ENCODE measurements around the gene SSC4D. TPM values are rescaled to one million over a fixed set of nuclear protein-coding genes. Genes with fewer than 3 reads are reported as not detected.

The SSC4D gene
- total and polyA plus RNA-seq, 2 of the 8 experiments (the other 6 are each of a cell fraction or from before 2014, with no cell fraction given), result 11.8 to 27.5 TPM

DNA sequence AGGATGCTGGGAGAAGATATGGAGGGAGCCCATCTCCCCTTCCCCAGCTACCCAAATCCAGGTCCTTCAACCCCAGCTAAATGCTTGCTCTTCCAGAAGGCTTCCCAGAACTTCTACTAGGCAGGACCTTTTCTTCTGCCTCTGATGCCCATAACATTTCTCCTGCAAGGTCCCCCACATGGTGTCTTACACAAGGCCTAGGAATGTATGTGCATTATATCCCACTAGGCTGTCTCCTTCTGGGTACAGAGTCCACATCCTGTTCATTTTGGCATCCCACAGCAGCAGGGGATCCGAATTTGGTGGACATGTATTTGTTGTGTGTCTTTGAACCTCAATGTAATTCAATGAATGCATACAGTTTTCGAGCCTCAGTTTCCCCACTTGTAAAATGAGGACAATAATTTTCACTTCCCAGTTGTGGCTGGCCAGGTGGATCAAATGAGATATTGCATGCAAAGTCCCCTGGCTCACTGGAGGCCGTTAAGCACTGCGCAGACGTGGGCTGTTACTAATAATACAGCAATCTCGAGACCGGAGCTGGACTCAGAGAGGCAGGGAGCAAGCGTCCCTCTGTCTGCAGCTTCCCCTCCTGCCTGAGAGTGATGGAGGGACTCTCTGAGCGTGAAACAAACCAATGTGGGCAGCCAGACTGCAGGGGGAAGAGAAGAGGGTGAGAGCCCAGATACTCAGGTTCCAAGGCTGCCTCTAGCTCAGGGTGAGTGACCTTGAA is 32.1 kb downstream of the SSC4D start (continued):
- TF ChIP-seq, protein P1, sequence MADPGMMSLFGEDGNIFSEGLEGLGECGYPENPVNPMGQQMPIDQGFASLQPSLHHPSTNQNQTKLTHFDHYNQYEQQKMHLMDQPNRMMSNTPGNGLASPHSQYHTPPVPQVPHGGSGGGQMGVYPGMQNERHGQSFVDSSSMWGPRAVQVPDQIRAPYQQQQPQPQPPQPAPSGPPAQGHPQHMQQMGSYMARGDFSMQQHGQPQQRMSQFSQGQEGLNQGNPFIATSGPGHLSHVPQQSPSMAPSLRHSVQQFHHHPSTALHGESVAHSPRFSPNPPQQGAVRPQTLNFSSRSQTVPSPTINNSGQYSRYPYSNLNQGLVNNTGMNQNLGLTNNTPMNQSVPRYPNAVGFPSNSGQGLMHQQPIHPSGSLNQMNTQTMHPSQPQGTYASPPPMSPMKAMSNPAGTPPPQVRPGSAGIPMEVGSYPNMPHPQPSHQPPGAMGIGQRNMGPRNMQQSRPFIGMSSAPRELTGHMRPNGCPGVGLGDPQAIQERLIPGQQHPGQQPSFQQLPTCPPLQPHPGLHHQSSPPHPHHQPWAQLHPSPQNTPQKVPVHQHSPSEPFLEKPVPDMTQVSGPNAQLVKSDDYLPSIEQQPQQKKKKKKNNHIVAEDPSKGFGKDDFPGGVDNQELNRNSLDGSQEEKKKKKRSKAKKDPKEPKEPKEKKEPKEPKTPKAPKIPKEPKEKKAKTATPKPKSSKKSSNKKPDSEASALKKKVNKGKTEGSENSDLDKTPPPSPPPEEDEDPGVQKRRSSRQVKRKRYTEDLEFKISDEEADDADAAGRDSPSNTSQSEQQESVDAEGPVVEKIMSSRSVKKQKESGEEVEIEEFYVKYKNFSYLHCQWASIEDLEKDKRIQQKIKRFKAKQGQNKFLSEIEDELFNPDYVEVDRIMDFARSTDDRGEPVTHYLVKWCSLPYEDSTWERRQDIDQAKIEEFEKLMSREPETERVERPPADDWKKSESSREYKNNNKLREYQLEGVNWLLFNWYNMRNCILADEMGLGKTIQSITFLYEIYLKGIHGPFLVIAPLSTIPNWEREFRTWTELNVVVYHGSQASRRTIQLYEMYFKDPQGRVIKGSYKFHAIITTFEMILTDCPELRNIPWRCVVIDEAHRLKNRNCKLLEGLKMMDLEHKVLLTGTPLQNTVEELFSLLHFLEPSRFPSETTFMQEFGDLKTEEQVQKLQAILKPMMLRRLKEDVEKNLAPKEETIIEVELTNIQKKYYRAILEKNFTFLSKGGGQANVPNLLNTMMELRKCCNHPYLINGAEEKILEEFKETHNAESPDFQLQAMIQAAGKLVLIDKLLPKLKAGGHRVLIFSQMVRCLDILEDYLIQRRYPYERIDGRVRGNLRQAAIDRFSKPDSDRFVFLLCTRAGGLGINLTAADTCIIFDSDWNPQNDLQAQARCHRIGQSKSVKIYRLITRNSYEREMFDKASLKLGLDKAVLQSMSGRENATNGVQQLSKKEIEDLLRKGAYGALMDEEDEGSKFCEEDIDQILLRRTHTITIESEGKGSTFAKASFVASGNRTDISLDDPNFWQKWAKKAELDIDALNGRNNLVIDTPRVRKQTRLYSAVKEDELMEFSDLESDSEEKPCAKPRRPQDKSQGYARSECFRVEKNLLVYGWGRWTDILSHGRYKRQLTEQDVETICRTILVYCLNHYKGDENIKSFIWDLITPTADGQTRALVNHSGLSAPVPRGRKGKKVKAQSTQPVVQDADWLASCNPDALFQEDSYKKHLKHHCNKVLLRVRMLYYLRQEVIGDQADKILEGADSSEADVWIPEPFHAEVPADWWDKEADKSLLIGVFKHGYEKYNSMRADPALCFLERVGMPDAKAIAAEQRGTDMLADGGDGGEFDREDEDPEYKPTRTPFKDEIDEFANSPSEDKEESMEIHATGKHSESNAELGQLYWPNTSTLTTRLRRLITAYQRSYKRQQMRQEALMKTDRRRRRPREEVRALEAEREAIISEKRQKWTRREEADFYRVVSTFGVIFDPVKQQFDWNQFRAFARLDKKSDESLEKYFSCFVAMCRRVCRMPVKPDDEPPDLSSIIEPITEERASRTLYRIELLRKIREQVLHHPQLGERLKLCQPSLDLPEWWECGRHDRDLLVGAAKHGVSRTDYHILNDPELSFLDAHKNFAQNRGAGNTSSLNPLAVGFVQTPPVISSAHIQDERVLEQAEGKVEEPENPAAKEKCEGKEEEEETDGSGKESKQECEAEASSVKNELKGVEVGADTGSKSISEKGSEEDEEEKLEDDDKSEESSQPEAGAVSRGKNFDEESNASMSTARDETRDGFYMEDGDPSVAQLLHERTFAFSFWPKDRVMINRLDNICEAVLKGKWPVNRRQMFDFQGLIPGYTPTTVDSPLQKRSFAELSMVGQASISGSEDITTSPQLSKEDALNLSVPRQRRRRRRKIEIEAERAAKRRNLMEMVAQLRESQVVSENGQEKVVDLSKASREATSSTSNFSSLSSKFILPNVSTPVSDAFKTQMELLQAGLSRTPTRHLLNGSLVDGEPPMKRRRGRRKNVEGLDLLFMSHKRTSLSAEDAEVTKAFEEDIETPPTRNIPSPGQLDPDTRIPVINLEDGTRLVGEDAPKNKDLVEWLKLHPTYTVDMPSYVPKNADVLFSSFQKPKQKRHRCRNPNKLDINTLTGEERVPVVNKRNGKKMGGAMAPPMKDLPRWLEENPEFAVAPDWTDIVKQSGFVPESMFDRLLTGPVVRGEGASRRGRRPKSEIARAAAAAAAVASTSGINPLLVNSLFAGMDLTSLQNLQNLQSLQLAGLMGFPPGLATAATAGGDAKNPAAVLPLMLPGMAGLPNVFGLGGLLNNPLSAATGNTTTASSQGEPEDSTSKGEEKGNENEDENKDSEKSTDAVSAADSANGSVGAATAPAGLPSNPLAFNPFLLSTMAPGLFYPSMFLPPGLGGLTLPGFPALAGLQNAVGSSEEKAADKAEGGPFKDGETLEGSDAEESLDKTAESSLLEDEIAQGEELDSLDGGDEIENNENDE (IDR thresholded peaks at IDR 0.05; ENCODE audit: insufficient replicate concordance, low read length), result no peak
- TF ChIP-seq HDAC6 (IDR thresholded peaks at IDR 0.05; ENCODE audit: low read depth, low read length) (no peak), NANOG (IDR thresholded peaks at IDR 0.05; ENCODE audit: insufficient read depth, low read depth, low read length, poor library complexity, severe bottlenecking) (no peak), JUND (IDR thresholded peaks at IDR 0.05; ENCODE audit: low read length) (no peak), CEBPB (IDR thresholded peaks at IDR 0.05; ENCODE audit: low read depth, low read length) (no peak), BCL11A (IDR thresholded peaks at IDR 0.05; ENCODE audit: low read depth in 2 of 2, low read length in 2 of 2) (no peak)
- TF ChIP-seq, protein P2, sequence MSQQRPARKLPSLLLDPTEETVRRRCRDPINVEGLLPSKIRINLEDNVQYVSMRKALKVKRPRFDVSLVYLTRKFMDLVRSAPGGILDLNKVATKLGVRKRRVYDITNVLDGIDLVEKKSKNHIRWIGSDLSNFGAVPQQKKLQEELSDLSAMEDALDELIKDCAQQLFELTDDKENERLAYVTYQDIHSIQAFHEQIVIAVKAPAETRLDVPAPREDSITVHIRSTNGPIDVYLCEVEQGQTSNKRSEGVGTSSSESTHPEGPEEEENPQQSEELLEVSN (IDR thresholded peaks at IDR 0.05), result no peak
